PFSK-1 (cell line): ENCODE data around the gene PRKAG2.

ENCODE experiments used
- POLR2AphosphoS5 ChIP-seq: IDR thresholded peaks from 2 replicates; pipeline ENCODE4 v1.6.1; 2012; ENCODE audit warnings: low read depth, mild to moderate bottlenecking, control low read depth, low read length, moderate library complexity
- REST ChIP-seq, 2 experiments: IDR thresholded peaks; 2 replicates each; pipeline versions ENCODE4 v1.6.1 to v1.8.0; 2011 to 2012; ENCODE audit warnings: low read depth in 2 of 2, low read length in 2 of 2, control low read depth in 1 of 2, inconsistent platforms in 1 of 2, mild to moderate bottlenecking in 1 of 2, moderate library complexity in 1 of 2; ENCODE audit not compliant: insufficient read depth in 1 of 2
- TAF1 ChIP-seq: IDR thresholded peaks from 2 replicates; pipeline ENCODE4 v1.6.1; 2012; ENCODE audit warnings: low read length, control low read depth, borderline replicate concordance; ENCODE audit not compliant: insufficient read depth

- TF ChIP-seq TAF1 (no peak), POLR2AphosphoS5 (no peak), REST (IDR thresholded peaks at IDR 0.05; ENCODE audit: insufficient read depth in 1 of 2, low read depth in 2 of 2, low read length in 2 of 2) (no peak)
Measured at GRCh38 chr7:151507806-151508205, 369.1 kb downstream of the PRKAG2 start.
